OCI-LY3 (cell line): ENCODE measurements around the gene CLIC1.

ENCODE experiments used
- CTCF ChIP-seq: fragments of 200-600, 300-600 bp; sonication (generic); IDR thresholded peaks from 2 replicates; pipeline ENCODE4 v1.5.1; 2014; ENCODE audit warnings: antibody characterized with exemption, low read length, low read depth
- EZH2phosphoT487 ChIP-seq: fragments of 200-600 bp; shearing (Covaris generic); IDR thresholded peaks from 2 replicates; pipeline ENCODE4 v1.6.1; 2018; ENCODE audit warnings: antibody characterized with exemption, mixed run types, low read depth

- TF ChIP-seq CTCF = no peak
- no peak for TF ChIP-seq EZH2phosphoT487
Observed at GRCh38 chr6:31683591-31683990, 52.7 kb downstream of the CLIC1 start.
